ENCODE measurements around the gene TNFRSF14.

DNA sequence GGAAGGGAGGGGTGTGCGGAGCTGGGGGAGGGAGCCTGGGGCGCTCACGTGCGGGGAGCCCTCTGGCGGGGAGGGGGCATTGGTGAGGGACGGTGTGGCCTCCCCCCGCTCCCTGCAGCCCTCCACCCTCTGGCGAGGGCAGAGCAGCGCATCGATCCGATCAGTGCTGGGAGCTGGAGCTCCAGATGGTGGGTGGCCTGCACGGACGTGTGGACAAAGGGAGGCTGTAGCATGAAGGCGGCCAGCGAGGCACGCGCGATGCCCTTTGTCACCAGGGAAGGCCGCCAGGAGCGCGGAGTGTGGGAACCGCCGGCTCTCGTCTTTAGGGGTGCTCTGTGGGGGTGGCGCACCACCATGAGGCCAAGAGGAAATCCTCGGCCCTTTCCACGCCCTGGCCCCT lies 20.7 kb upstream of the TNFRSF14 start:
- TF ChIP-seq POLR2A (IDR thresholded peaks at IDR 0.05; ENCODE audit: low read depth, low read length) (no peak), POLR2AphosphoS5 (IDR thresholded peaks at IDR 0.05; ENCODE audit: low read depth, low read length) (no peak)
